Measurements from ENCODE around the gene EPHA3.

- TF ChIP-seq CTCF (IDR thresholded peaks at IDR 0.05; ENCODE audit: insufficient read depth, low read length) (no peak), SPI1 (IDR thresholded peaks at IDR 0.05; ENCODE audit: borderline replicate concordance, low read depth) (no peak)
Observed at GRCh38 chr3:89287902-89288508, 180.6 kb downstream of the EPHA3 start.

Measured in HL-60 (cell line).